GM19467 (cell line): ENCODE results near the gene OLFM1.

ENCODE experiments used
- ATAC-seq: cut with Tn5 transposase; IDR thresholded peaks from one replicate; pipeline ENCODE4 v1.9.1; 2021; ENCODE audit warnings: mild to moderate bottlenecking, moderate library complexity; ENCODE audit not compliant: unreplicated experiment

Gene OLFM1

DNA sequence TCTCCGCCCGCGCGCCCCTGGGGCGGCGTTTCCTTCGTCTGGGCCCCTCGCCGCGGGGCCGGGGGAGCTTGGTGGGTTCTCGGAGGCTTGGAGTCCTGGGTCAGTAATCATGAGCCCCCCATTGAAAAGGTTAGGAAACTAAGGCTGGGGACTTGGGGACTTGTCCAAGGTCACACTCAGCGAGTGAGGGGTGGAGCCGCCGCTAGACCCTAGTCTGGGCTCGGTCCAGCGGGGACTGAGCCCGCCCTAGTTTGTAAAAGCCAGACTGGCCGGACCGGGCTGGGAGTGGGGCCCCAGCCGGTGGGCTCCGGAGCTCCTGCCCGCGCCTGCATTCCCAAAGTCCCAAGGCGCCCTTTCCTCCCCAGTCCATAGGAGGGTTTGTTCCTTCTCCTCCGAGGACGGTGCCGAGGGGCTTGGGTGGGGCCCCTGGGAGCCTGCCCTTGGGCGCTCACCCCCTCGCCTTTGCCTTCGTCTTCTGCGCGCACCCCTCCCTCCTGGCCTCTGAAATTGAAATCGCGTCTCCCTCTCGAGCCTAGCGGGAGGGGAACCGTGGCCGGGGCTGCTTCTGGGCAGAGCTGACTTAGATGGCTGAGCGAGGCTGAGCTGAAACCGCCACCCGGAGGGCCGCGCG is 995 bp downstream of the OLFM1 start:
- ATAC-seq: no peak

GRCh38 chr9:135088979-135089847 is 1.7 kb downstream of the OLFM1 start:
- ATAC-seq: no peak

- ATAC-seq: no peak
Observed at GRCh38 chr9:135090081-135090480, 2.6 kb downstream of the OLFM1 start.

DNA sequence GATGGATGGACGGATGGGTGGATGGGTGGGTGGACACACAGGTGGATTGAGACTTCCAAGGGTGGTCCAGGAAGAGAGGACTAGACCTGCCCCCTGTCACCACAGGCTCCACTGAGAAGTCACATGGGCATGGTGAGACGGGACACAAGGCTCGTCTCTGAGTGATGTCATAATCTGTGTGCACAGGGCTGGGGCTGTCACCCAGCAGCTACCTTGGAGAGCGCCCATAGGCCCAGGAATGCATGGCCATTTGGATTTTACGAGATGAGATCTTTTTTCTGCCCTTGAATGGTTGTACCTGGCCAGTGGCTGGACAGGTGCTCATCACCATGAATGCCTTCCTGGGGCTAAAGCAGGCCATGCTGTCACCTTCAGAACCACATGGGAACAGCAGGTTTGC is 3.1 kb downstream of the OLFM1 start:
- ATAC-seq: no peak

DNA sequence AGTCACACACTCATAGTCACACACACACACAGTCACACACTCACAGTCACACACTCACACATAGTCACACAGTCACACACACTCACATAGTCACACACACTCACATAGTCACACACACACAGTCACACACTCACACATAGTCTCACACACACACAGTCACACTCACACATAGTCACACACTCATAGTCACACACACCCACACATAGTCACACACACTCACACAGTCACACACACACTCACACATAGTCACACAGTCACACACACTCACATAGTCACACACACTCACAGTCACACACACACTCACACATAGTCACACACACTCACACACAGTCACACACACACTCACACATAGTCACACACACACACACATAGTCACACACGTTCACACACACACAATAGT is 4.1 kb downstream of the OLFM1 start:
- ATAC-seq: no peak

DNA sequence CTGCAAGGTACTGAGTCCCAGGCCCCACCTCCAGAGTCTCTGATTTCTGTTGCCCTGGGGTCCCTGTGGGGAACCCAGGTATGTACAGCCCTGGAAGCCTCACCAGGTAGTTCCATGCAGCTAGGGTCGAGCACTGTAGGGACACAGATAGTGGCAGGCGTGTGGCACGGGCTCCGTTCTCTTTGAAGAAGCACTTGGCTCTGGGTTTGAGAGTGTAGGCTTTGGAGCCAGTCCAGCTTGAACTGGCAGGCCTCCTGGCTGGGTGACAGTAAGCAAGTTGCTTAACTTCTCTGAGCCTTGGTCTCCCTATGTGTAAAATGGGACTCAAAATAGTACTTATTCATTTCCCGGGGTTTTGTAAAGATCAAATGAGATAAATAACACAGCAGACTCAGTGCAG is 5.6 kb downstream of the OLFM1 start:
- ATAC-seq: no peak

- ATAC-seq: no peak
Observed at GRCh38 chr9:135093911-135094584, 6.6 kb downstream of the OLFM1 start.

DNA sequence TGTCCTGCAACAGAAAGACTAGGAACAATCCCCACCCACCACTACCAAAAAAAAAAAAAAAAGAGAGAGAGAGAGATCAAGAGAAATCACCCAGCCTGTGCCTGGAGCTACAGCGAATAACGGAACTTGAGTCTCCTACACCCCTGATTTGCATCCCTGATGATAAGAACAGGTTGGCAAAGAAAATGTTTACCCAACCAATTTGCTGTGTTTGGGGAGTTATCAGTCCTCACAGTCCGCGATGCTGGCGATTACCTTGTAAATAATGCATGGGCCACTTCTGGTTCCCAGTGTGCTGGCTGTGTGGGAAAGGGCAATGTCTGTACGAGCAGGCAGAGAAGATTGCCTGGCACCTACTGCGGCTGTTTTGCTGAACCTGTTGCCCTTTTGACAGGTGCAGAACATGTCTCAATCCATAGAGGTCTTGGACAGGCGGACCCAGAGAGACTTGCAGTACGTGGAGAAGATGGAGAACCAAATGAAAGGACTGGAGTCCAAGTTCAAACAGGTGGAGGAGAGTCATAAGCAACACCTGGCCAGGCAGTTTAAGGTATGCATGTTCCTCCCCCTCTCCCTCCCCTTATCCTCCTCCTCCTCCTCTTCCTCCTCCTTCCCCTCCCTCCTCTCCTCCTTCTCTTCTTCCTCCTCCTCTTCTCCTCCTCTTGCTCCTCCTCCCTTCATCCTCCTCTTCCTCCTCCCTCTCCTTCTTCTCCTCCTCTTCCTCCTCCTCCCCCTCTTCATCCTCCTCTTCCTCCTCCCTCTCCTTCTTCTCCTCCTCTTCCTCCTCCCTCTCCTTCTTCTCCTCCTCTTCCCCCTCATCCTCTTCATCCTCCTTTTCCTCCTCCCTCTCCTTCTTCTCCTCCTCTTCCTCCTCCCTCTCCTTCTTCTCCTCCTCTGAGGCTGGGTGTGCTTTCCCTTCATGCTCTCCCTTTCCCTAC is 8.3 kb downstream of the OLFM1 start:
- ATAC-seq: no peak

DNA sequence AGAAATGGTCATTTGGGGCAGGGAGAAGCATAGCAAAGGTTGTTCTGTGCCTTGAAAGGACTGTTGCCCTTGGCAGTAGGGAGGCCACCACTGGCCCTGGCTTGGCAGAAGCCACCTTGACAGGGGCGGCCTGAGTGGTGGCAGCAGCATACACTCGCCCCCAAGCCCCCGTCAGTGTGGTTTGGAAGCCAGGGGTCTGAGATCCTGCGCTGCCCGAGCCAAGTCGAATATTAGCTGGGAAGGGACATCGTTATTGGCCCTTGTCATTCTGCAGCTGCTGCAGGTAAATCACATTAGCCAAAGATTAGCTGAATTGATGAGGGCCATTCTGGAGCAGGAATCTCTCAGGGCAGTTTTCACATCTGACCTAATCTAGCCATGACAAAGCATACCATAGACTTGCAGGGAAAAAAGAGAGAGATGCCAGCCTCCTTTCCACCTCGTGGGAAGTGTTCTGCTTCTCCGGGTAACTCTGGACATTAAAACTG is 9.0 kb downstream of the OLFM1 start:
- ATAC-seq: no peak

DNA sequence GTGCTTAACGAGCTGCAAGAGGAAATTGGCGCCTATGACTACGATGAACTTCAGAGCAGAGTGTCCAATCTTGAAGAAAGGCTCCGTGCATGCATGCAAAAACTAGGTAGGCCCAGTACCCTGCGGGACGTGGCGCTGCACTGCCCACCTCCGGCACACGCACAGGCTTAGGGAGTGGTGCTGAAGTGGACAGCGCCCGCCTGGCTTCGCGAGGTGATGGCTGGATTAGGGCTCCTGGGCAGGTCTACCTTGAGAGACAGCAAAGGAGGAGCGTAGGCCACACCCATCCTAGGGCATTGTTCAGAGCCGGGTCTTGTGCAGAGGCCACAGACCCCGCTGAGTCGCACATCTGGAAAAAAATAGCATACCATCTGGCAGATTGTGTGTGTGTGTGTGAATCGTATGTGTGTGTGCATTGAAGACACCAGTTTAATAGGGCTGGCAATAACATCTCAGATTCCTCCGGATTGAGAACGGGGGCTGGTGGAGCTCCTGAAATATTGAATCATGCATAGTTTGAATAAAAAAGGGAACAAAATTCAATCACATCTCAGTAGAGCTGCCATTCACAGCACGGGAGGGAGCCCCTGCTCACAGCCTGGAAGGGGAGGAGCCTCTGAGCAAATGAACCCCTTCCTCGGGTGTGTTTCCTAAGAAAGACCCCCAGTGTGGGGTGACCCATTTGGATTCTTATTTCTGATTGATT is 11.1 kb downstream of the OLFM1 start:
- ATAC-seq: no peak

DNA sequence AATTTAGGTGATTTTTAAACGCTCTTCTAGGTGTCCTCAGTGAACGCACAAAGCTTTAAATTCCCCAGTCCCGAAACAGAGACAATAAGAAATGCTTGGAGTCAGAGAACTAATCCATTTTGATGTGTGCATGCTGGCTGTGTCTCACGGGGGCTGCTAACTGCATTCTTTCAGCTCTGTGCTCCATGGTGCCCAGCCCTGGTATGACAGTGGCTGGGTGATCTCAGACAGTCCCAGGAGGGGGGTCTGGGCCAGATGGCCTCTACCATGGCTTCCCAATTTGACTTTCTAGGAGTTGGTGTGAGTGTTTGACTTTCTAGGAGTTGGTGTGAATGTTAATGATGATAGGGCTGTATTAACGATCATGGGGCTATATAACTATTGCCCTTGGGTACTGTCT is 12.1 kb downstream of the OLFM1 start:
- no peak for ATAC-seq

- ATAC-seq: no peak
Observed at GRCh38 chr9:135100241-135100681, 12.8 kb downstream of the OLFM1 start.

DNA sequence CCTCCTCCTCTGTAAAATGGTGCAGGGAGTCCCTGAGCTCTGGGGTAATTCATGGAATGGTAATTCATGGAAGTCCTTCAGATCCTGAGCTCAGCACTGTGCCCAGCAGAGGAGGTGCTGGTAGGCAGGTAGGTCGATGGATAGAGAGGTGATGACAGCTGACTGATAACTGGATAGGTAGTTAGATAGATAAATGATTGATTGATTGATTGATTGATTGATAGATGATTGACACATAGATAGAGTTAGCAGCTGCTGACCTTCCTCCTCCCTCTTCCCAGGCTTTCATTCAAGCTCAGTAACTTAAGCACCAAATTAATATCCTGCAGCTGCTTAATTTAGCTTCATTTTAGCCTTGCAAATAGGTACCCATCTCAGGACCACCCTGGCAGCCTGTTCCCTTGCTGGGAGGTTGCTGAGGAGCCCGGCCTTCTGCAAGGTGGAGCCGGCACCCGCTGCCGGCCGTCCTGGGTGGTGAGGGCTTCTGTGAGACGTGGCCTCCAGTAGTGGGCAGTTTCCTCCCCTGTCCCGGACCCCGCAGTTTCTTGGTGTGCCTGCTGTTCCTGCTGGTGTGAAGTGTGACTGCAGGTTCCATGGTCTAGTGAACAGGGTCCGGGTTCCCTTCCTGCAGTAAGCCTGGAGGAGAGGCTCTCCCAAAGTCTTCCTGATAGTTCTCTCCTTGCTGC is 13.4 kb downstream of the OLFM1 start:
- ATAC-seq: no peak

GRCh38 chr9:135101486-135101885 is 14.0 kb downstream of the OLFM1 start:
- ATAC-seq: no peak

- no peak for ATAC-seq
Observed at GRCh38 chr9:135101926-135102325, 14.5 kb downstream of the OLFM1 start.

DNA sequence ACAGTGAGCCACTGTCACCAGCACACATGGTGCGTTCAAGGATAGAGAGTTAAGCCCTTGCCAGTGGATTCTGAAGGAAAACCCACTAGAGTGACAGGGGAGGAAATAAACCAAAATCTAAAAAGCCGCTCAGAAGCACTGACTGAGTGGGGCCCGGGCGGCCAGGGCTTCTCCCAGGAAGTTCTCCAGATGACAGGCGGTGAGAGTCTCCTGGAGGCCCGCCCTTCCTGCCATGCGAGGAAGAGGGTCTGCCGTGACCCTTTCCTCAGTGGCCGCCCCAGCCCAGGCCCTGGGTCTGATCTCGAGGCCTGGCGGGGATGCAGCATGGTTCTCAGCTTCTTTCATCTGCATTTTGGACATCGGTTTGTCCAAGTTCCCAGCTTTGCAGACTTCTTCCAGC is 14.9 kb downstream of the OLFM1 start:
- ATAC-seq: no peak

GRCh38 chr9:135103001-135103446 is 15.6 kb downstream of the OLFM1 start:
- ATAC-seq: no peak

DNA sequence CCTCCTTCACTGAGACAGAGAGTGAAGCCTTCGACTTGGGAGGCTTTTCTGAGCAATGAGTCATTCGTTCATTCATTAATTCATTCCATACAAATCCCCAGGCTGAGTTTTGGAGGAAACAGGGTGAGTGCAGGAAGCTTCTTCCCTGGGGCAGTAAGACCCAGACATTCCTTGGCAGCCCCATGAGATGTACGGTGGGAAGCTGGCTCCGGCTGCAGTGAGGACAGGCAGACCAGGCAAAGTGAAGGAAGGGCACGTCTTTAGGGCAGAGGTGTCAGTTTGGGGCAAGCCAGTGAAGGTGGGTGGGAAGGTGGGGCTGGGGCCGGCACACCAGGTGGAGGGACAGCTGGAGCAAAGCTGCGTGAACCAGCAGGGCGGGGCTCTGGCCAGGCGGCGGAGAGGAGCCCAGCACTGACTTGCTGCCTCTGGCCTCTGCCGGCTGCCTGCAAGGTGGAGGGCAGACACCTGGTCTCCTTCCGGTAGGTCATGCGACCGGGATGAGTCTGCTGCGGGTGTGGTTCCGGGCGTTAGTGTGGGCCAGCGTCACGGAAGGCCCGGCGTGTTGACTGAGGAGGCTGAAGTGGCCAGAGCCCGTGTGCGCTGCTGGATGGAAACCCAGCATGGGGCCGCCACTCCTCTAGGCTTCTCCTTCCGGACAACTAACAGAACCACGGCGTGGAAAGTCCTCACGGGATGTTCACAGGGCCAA is 16.6 kb downstream of the OLFM1 start:
- no peak for ATAC-seq

GRCh38 chr9:135104761-135105160 is 17.3 kb downstream of the OLFM1 start:
- no peak for ATAC-seq
